Sigmoid colon (tissue), 4 donors: ENCODE data around the gene ECE1.

ENCODE experiments used
- EP300 ChIP-seq, 4 donors: sonication (generic); formaldehyde crosslinking; IDR thresholded peaks; one replicate each; pipeline ENCODE4 v1.6.1; 2017; ENCODE audit warnings: antibody characterized with exemption in 4 of 4
- POLR2A ChIP-seq, 2 donors: fragments of 450-650 bp; IDR thresholded peaks; one replicate each; pipeline ENCODE4 v1.6.1; 2016; ENCODE audit warnings: antibody characterized with exemption in 2 of 2, mild to moderate bottlenecking in 2 of 2, moderate library complexity in 2 of 2
- POLR2AphosphoS5 ChIP-seq, 4 donors: sonication (generic); formaldehyde crosslinking; IDR thresholded peaks; one replicate each; pipeline ENCODE4 v1.6.1; 2017; ENCODE audit warnings: antibody characterized with exemption in 4 of 4
- TF ChIP-seq, protein P1 (sequence below), 4 experiments: fragments of 450-650 bp in 3 of 4; fragments of 200-600 bp in 1 of 4; IDR thresholded peaks; one replicate each; pipeline ENCODE4 v1.5.1; 2016 to 2019; ENCODE audit warnings: antibody characterized with exemption in 4 of 4, mild to moderate bottlenecking in 3 of 4, moderate library complexity in 2 of 4

DNA sequence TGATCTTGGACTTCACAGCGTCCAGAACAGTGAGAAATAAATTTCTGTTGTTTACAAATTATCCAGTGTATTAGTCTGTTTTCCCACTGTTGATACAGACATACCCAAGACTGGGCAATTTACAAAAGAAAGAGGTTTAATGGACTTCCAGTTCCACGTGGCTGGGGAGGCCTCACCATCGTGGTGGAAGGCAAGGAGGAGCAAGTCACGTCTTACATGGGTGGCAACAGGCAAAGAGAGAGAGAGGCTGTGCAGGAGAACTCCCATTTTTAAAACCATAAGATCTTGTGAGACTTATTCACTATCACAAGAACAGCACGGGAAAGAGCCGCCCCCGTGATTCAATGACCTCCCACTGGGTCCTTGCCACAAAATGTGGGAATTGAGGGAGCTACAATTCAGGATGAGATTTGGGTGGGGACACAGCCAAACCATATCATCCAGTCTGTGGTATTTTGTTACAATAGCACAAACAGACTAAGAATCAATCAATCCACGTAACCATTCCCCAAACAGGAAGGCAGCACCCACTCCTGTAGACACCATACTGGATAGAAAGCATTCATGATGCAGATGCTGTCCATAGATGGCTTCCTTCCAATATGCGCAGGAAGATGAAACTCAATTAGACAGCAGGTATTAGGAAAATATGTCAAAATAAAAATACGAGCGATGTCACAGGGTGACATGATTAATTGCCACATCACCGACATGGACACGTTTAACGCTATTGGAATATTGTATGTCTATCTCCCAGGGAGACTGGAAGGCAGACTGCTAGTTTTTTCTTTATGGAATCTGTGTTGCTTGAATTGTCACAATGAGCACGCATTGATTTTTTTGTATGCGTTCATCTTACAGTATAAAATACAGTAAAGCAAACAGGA, 22.8 kb downstream of the ECE1 start:
- TF ChIP-seq, protein P1, sequence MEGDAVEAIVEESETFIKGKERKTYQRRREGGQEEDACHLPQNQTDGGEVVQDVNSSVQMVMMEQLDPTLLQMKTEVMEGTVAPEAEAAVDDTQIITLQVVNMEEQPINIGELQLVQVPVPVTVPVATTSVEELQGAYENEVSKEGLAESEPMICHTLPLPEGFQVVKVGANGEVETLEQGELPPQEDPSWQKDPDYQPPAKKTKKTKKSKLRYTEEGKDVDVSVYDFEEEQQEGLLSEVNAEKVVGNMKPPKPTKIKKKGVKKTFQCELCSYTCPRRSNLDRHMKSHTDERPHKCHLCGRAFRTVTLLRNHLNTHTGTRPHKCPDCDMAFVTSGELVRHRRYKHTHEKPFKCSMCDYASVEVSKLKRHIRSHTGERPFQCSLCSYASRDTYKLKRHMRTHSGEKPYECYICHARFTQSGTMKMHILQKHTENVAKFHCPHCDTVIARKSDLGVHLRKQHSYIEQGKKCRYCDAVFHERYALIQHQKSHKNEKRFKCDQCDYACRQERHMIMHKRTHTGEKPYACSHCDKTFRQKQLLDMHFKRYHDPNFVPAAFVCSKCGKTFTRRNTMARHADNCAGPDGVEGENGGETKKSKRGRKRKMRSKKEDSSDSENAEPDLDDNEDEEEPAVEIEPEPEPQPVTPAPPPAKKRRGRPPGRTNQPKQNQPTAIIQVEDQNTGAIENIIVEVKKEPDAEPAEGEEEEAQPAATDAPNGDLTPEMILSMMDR (IDR thresholded peaks at IDR 0.05): no peak
- TF ChIP-seq POLR2AphosphoS5 (IDR thresholded peaks at IDR 0.05) (no peak), POLR2A (IDR thresholded peaks at IDR 0.05) (no peak), EP300 (IDR thresholded peaks at IDR 0.05) (no peak)
